ENCODE measurements around the gene CYP27A1.
"Not testable (repeated sequence)": the region's sequence is repeated elsewhere in the genome, so short reads cannot be mapped to it uniquely, and the experiment has no call there.

Gene CYP27A1

DNA sequence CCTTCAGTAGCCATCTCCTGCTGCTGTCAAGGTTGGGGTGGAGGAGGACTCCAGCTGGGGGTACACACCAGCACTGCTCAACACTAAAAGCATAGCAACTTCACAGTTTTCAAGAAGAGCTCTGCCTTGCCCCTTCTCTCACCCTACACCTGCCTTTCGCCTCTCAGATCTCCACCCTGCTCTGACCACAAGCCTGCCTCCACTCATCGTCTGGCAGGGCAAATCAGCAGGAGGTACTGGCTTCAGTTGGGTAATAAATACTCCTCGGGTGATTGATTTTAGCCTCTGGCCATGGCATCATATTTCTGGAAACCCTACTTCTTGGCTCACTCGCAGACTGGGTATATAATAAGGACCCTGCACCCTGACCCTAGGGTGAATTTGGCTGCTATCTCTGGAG lies 52.7 kb downstream of the CYP27A1 start:
- no peak for DNase-seq

DNA sequence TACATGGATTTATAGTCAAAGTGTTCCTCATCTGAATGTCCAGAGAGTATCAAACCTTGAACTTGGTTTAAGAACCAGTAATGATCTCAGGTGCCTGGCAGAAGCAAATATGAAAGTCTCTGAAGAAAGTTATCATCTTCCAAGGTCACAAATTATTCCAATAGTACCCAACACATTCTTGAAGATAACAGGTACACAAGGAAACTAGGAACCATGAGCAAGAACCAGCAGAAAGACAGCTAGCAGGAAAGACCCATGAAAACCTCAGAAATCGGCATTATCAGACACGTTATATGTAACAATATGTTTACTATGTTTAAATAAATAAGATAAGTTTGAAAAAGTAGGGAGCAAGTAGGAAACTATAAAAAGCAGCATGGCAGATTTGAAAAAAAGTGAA lies 55.5 kb downstream of the CYP27A1 start:
- DNase-seq, result no peak

DNA sequence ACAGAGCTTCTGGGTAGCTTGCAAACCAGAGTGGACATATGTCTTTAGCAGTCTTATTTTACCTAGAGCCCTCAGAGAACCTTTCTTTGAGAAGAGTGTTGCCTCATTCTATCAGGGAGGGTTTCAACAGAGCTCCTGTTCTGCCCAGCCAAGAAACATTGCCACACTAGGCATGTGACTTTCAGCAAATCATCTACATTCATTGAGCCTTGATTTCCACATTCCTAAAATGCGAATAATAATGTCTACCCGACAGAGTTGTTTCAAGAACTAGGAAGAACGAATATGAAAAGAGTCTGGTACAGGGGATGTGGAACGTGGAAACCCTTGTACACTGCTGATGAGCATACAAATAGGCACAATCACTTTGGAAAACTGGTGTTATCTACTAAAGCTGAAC lies 57.5 kb downstream of the CYP27A1 start:
- DNase-seq, result no peak

- DNase-seq, result no peak
Measured at GRCh38 chr2:218839888-218840287, 57.9 kb downstream of the CYP27A1 start.

DNA sequence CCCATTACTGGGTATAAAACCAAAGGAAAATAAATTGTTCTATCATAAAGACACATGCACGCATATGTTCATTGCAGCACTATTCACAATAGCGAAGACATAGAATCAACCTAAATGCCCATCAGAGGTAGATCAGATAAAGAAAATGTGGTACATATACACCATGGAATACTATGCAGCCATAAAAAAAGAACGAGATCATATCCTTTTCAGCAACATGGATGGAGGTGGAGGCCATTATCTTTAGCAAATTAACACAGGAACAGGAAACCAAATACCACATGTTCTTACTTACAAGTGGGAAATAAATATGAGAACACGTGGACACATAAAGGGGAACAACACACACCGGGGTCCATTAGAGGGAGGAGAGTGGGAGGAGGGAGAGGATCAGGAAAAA lies 62.4 kb downstream of the CYP27A1 start:
- not testable (repeated sequence) for DNase-seq

DNA sequence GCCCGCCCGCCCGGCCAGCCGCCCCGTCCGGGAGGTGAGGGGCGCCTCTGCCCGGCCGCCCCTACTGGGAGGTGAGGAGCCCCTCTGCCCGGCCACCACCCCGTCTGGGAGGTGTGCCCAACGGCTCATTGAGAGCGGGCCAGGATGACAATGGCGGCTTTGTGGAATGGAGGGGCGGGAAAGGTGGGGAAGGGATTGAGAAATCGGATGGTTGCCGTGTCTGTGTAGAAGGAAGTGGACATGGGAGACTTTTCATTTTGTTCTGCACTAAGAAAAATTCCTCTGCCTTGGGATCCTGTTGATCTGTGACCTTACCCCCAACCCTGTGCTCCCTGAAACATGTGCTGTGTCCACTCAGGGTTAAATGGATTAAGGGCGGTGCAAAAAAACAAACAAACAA lies 65.0 kb downstream of the CYP27A1 start:
- DNase-seq, result not testable (repeated sequence)

DNA sequence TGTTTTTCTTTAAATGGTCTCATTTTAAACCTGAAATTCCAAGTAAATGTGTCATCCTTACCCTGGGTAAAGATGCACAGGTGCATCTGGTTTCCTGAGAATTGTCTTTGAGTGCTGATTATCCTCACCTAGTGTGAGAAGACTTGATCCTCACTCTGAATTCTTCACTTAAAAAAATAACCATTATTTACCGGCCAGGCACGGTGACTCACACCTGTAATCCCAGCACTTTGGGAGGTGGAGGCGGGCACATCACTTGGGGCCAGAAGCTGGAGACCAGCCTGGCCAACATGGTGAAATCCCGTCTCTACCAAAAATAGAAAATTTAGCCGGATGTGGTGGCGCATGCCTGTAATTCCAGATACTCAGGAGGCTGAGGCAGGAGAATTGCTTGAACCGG lies 67.8 kb downstream of the CYP27A1 start:
- no peak for DNase-seq

DNA sequence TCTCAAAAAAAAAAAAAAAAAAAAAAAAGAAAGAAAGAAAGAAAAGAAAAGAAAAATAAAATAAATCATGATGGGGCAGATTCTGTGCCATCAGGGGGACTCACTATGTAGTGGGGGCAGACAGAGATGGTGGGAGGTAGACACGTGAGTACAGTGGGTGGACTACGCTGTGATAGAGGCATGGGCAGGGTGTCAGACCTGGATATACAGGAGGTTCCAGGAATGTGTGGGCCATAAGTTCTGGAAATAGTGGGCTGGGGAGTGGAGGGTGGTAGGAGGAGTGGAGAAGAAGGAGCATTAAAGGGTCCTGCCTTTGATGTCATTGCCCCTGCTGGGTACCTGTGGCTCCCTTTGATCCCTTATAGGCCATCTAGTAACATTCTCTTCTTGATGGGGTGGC lies 68.8 kb downstream of the CYP27A1 start:
- no peak for DNase-seq

- no peak for DNase-seq
Measured at GRCh38 chr2:218851286-218851685, 69.3 kb downstream of the CYP27A1 start.

GRCh38 chr2:218852911-218853667 lies 71.1 kb downstream of the CYP27A1 start:
- DNase-seq, result peak; percentile 71

GRCh38 chr2:218853766-218854165 lies 71.8 kb downstream of the CYP27A1 start:
- DNase-seq, result no peak

DNA sequence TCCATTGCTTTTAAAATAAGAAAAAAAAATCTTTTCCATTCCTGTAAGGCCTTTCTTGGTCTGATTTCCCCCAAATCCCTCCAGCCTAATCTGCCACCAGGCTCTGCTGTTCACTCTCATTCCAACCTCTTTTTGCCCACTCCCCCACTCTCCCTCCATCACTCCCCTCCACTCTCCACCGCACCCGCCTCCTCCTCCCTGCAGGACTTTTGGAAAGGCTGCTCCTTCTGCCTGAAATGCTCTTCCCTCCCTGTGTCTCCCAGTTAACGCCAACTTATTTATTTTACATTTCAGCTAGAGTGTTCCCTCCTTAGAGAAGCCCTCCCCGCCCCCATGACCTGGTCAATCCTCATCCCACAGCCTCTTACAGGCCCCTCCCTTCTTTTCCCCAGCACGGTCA lies 72.9 kb downstream of the CYP27A1 start:
- DNase-seq, result no peak

DNA sequence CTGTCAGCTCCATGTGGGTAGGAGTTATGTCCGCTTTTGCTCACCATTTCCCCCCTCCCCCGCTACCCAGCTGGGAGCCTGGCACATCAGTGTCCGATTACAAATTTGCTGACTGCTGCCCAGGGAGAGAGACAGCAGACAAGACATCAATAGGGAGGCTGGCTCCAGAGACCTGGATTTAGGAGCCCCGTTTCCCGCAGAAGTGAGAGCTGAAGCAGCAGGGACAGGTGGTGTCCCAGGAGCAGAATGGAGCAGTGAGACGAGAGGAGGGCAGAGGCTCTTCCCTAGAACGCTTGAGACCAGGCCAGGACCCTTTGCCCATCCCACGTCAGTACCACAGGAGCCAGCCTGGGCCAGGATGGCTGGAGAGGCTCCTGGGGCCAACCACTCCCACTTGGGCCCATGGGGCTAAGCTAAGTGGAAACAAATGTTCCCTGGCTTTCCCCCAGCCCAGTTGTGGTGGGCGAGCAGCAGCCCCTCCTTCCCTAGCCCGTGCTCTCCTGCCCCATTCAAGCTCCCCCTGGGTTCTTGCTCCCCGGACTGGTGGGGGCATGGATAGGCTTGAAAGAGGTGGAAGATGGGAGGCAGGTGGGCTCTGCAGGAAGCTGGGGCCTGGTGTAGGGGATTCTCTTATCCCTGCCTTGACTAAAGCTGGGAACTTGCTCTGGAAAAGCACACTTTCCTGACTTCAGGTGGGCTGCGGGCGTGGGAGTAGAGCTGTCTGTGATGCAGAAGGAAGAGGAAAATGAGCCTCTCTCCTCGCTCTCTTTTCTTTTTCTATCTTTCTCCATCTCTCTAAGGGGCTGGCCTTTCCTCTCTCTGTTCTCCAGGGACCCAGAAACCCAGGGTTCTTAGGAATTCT lies 73.6 kb downstream of the CYP27A1 start:
- no peak for DNase-seq

- no peak for DNase-seq
Measured at GRCh38 chr2:218856167-218856895, 74.4 kb downstream of the CYP27A1 start.

GRCh38 chr2:218856896-218857243 lies 74.9 kb downstream of the CYP27A1 start:
- no peak for DNase-seq

DNA sequence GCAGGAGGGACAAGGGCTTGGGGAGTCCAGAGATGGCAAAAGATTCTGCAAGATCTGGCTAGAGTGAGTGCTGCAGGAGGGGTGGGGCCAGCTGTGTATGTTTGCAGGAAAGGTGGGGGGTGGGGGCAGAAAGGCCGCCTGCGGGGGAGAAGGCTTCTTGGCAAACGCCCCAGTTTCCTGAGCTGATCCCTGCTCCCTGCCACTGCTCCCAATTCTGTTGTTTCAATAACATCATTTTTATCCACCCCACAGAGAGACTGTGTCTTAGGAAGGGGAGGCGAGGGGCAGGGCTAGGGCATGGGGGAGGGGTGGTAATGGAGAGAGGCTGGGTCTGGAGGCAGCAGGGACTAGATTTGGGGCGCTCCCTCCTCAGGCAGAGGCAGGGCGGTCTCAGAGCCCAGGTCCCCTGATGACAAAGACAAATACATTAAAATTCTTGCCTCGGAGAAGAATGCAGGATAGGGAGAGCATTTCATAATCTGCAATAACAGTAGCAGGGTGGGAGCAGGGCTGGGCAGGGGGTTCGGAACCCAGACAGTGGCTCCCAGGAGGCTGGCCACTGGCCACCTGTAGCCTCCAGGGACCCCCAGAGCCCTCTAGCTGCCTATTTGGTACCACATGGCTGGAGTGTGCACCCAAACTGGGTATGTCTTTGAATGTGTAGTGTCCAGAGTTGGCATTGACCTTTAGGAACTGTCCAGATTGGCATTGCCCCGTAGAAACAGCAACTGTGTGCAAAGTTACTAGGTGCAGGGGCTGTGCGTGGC lies 75.6 kb downstream of the CYP27A1 start:
- no peak for DNase-seq

DNA sequence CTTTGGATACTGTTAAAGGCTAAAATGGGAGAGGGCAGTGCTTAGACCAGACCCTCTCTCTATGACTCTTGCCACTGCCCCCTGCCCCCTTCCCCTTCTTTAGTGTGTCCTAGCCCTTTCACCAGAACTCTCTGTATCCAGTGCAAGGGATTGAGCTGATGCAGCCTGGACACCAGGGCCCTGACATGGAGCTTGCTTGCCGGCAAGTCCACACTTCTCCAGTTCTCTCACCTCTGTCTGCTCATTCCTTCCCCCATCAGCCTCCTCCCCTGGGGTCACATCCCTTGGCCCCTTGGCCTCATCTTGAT lies 76.1 kb downstream of the CYP27A1 start:
- DNase-seq, result no peak

DNA sequence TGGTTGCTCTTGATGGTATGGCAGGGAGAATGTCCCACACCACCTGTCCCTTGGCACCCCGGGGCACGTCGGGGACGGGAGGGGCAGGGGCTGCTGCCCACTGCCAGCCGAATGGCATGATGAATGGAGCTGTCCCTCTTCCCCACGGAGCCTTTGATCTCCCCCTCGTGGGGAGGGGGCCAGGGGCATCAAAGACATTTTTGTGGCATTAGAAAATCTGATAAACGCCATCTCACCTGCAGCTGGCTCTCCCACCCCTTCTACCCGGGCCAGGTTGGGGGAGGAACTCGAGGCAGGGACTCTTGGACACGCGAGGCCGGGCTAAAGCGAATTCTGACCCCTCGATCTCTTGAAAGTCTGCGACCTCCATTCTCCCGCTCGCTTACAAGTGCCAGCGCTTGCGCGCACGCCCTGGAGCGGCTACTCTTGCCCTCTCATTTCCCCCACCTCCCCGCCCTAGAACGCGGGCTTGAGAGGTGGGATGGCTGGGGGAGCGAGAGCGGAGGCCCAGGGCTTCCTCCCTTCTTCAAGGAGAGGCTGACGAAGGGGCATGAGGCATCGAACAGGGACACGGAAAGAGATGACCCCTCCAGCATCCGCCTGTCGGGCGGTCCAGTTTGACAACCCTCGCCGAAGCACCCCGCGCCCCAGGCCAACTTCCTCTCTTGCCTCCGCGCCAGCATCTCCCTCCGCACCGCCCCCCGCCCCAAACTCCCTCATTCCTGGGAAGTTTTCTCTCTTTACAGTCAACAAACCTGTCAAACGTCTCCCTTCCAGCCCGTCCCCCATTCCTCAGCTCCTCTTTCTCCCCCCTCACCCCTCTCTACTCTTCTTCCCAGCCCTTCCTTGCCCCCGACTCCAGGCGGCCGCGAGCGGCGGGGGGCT lies 77.0 kb downstream of the CYP27A1 start:
- DNase-seq, result no peak

DNA sequence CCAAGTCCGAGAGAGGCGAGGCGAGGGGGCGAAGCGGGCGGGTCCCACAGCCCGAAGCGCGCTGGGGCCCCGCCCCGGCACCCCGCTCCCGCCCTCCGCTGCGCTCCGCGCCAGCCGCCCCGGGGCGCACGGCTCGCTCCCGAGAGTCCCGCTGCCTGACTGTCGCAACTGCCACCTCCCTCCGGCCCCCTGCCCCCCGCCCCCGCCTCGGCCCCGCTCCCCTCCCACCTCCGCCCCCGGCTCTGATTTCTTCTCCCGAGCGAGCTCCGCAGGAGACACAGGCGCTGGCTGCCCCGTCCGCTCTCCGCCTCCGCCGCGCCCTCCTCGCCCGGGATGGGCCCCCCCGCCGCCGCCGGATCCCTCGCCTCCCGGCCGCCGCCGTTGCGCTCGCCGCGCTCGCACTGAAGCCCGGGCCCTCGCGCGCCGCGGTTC lies 77.6 kb downstream of the CYP27A1 start, which contains the start of gene WNT6:
Gene WNT6, plus strand, starts transcription at position 250 of the 432 bp plus-strand sequence. CDS start 233 bp downstream, outside the sequence.
- DNase-seq, result no peak

- no peak for DNase-seq
Measured at GRCh38 chr2:218859988-218860831, 78.3 kb downstream of the CYP27A1 start.

DNA sequence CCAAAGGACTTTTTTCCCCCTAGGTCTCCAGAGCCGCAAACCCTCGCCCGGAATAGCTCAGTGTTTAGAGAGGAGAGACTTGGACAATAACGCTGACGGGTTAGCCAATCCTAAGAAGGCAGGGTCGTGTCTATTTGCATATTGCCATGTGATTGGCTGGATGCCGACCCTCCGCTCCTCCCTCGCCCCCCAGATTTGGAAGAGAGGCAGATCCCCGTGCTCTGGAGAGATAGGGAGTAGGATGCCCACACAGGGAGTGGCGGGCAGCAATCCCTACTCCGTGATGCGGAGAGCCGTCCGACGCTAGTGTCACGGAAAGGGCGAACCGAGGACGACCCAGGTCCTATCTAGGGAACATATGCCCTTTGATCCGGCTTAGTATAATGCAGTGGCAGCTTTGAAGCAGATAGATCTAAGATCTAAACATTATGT lies 79.0 kb downstream of the CYP27A1 start:
- DNase-seq, result no peak
